ENCODE data around the gene CTRL. TPM values are rescaled to one million over a fixed set of nuclear protein-coding genes. Genes with fewer than 3 reads are reported as not detected.

Gene CTRL
- polyA plus RNA-seq, 1 of the 3 experiments (the other 2 are of a cell fraction), result 1.9 TPM

DNA sequence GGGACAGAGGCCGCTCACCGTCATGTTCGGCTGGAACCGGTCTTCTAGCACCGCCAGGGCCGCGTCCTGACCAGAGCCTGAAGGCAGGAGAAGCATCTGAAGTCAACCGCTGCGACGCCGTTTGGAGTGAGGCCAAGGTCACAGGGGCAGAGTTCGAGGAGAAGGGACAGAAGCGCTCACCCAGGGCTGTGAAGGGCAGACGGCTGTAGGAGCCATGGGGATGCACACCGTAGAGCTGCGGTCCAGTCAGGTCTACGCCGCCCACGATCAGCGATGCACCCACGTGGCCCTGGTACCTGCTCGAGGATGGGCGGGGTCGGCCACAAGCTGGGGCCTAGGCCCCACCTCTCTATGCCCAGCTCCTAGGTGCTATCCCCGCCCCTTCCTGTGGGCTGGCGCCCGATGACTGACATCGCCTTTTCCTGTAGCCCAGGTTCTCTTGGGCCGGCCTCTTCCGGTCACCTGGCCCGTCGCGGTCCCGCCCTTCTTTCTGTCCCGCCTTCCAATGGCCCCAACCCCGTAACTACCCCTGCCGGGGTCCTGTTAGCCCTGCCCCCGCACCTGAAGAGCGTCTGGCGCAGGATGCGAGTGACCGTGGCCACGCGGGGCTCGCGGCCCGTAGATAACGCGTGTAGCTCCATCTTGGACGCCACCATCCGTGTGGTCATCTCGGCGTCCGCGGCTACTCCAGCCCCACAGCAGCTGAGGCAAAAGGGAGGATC lies 3.9 kb upstream of the CTRL start:
- WGBS (ENCODE audit: low lambda C conversion rate), result 2% methylated on average over 15 of the region's 55 CpGs
- Histone ChIP-seq H3K4me3 (ENCODE audit: low read depth in 2 of 2, low read length in 1 of 2) (peak overlapping the region; percentile 84 to 89), H3K4me1 (ENCODE audit: control insufficient read depth in 1 of 2, insufficient read depth in 2 of 2, low read depth in 1 of 2, low read length in 1 of 2) (peaks cover 11 to 28% of the 10 kb centered on the region in 2 experiments; a peak in 2 of 4 replicates), H4K20me1 (ENCODE audit: insufficient read depth) (no peaks in the 10 kb centered on the region), H3K36me3 (replicated peaks in 1 of 2; ENCODE audit: control insufficient read depth in 1 of 2, insufficient read depth in 2 of 2, low read length in 1 of 2) (peaks cover 0 to 15% of the 10 kb centered on the region in 2 experiments), H3K79me2 (ENCODE audit: insufficient read depth) (peaks cover 23% of the 10 kb centered on the region), H3K9ac (peak overlapping the region; percentile 86), H3K9me3 (no peaks in the 10 kb centered on the region), H3F3A (replicated peaks; ENCODE audit: insufficient read depth) (peaks cover 10% of the 10 kb centered on the region), H3K4me2 (peak overlapping the region; percentile 99), H3K27ac (ENCODE audit: low read depth in 2 of 2, low read length in 1 of 2) (peak overlapping the region; percentile 79 to 85), H3K9me2 (no peaks in the 10 kb centered on the region), H2AFZ (ENCODE audit: low read depth) (peak overlapping the region; percentile 61), H3K27me3 (ENCODE audit: insufficient read depth) (no peaks in the 10 kb centered on the region)
- DNase-seq, result peak; percentile 98
- CTCF ChIA-PET, result interaction anchor here (0.7 to 28.1 kb wide), 7 partner anchors 26 to 263 kb away, joined by 3 to 564 read pairs (median 7); partner anchors contain the start of genes EDC4, NRN1L and PSKH1
- POLR2A ChIA-PET, result interaction anchor here (0.6 to 2.5 kb wide), 13 partner anchors 9 to 1112 kb away, joined by 3 to 12 read pairs (median 4); partner anchors contain the start of genes DDX28, DUS2, LCAT and NFATC3
- TF ChIP-seq RAD21 (IDR thresholded peaks at IDR 0.05; ENCODE audit: low read length) (no peak), SMC3 (IDR thresholded peaks at IDR 0.05; ENCODE audit: low read depth, low read length) (no peak), JUND (IDR thresholded peaks at IDR 0.05) (no peak; the same call in 1 of the 2 replicates), RXRA (IDR thresholded peaks at IDR 0.05; ENCODE audit: borderline replicate concordance, low read depth) (no peak), TAF1 (IDR thresholded peaks at IDR 0.05; ENCODE audit: borderline replicate concordance, low read depth, low read length) (peak; percentile 79), TEAD4 (IDR thresholded peaks at IDR 0.05; ENCODE audit: borderline replicate concordance, insufficient read depth) (no peak), YY1 (IDR thresholded peaks at IDR 0.05; ENCODE audit: low read depth) (peak; percentile 63), FOSL2 (IDR thresholded peaks at IDR 0.05; ENCODE audit: borderline replicate concordance, low read depth) (no peak), FOXJ3 (CRISPR knock-in tag; IDR thresholded peaks at IDR 0.05) (no peak), MEF2A (IDR thresholded peaks at IDR 0.05; ENCODE audit: borderline replicate concordance, low read depth) (no peak), EP300 (IDR thresholded peaks at IDR 0.05; ENCODE audit: borderline replicate concordance in 1 of 2, low read depth in 1 of 2, low read length in 1 of 2) (no peak), RFX5 (IDR thresholded peaks at IDR 0.05; ENCODE audit: low read length) (no peak), NRF1 (IDR thresholded peaks at IDR 0.05; ENCODE audit: low read depth, low read length) (no peak), CHD2 (IDR thresholded peaks at IDR 0.05; ENCODE audit: low read length, partially characterized antibody) (peak; percentile 30), NFIC (IDR thresholded peaks at IDR 0.05; ENCODE audit: borderline replicate concordance) (no peak; the same call in 1 of the 2 replicates), TCF12 (IDR thresholded peaks at IDR 0.05) (no peak), EZH2phosphoT487 (IDR thresholded peaks at IDR 0.05; ENCODE audit: borderline replicate concordance, low read depth) (no peak), ELF1 (IDR thresholded peaks at IDR 0.05) (peak; percentile 67; the same call in 1 of the 2 replicates), GATA2 (CRISPR knock-in tag; IDR thresholded peaks at IDR 0.05) (no peak), POLR2AphosphoS5 (IDR thresholded peaks at IDR 0.05; ENCODE audit: low read depth, low read length) (peak; percentile 88), MXI1 (IDR thresholded peaks at IDR 0.05; ENCODE audit: low read depth, low read length) (peak; percentile 99), RCOR1 (IDR thresholded peaks at IDR 0.05; ENCODE audit: low read length) (no peak)
- TF ChIP-seq, protein P1, sequence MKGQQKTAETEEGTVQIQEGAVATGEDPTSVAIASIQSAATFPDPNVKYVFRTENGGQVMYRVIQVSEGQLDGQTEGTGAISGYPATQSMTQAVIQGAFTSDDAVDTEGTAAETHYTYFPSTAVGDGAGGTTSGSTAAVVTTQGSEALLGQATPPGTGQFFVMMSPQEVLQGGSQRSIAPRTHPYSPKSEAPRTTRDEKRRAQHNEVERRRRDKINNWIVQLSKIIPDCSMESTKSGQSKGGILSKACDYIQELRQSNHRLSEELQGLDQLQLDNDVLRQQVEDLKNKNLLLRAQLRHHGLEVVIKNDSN (IDR thresholded peaks at IDR 0.05; ENCODE audit: borderline replicate concordance, low read depth), result peak; percentile 93
- TF ChIP-seq, protein P2, sequence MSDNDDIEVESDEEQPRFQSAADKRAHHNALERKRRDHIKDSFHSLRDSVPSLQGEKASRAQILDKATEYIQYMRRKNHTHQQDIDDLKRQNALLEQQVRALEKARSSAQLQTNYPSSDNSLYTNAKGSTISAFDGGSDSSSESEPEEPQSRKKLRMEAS (IDR thresholded peaks at IDR 0.05; ENCODE audit: low read depth), result peak; percentile 97
- TF ChIP-seq, protein P3, sequence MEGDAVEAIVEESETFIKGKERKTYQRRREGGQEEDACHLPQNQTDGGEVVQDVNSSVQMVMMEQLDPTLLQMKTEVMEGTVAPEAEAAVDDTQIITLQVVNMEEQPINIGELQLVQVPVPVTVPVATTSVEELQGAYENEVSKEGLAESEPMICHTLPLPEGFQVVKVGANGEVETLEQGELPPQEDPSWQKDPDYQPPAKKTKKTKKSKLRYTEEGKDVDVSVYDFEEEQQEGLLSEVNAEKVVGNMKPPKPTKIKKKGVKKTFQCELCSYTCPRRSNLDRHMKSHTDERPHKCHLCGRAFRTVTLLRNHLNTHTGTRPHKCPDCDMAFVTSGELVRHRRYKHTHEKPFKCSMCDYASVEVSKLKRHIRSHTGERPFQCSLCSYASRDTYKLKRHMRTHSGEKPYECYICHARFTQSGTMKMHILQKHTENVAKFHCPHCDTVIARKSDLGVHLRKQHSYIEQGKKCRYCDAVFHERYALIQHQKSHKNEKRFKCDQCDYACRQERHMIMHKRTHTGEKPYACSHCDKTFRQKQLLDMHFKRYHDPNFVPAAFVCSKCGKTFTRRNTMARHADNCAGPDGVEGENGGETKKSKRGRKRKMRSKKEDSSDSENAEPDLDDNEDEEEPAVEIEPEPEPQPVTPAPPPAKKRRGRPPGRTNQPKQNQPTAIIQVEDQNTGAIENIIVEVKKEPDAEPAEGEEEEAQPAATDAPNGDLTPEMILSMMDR (IDR thresholded peaks at IDR 0.05), result no peak
- TF ChIP-seq, protein P4, sequence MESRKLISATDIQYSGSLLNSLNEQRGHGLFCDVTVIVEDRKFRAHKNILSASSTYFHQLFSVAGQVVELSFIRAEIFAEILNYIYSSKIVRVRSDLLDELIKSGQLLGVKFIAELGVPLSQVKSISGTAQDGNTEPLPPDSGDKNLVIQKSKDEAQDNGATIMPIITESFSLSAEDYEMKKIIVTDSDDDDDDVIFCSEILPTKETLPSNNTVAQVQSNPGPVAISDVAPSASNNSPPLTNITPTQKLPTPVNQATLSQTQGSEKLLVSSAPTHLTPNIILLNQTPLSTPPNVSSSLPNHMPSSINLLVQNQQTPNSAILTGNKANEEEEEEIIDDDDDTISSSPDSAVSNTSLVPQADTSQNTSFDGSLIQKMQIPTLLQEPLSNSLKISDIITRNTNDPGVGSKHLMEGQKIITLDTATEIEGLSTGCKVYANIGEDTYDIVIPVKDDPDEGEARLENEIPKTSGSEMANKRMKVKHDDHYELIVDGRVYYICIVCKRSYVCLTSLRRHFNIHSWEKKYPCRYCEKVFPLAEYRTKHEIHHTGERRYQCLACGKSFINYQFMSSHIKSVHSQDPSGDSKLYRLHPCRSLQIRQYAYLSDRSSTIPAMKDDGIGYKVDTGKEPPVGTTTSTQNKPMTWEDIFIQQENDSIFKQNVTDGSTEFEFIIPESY (IDR thresholded peaks at IDR 0.05; ENCODE audit: borderline replicate concordance, low read depth), result no peak
- TF ChIP-seq, protein P5, sequence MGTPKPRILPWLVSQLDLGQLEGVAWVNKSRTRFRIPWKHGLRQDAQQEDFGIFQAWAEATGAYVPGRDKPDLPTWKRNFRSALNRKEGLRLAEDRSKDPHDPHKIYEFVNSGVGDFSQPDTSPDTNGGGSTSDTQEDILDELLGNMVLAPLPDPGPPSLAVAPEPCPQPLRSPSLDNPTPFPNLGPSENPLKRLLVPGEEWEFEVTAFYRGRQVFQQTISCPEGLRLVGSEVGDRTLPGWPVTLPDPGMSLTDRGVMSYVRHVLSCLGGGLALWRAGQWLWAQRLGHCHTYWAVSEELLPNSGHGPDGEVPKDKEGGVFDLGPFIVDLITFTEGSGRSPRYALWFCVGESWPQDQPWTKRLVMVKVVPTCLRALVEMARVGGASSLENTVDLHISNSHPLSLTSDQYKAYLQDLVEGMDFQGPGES (IDR thresholded peaks at IDR 0.05; ENCODE audit: low read depth, low read length), result no peak

All from SK-N-SH (cell line).